ENCODE measurements around the gene NUTM2F. TPM values are rescaled to one million over a fixed set of nuclear protein-coding genes. Genes with fewer than 3 reads are reported as not detected.
"Not testable (repeated sequence)": the region's sequence is repeated elsewhere in the genome, so short reads cannot be mapped to it uniquely, and the experiment has no call there.

NUTM2F gene
- total and polyA plus RNA-seq, 2 of the 13 experiments (the other 11 are each of a cell fraction or from before 2014, with no cell fraction given): 0.09 TPM; not detected in 1

- CTCF ChIA-PET (ENCODE audit: low intra/inter-chr PET ratio, low total read pairs); H3K4me2 ChIP-seq (ENCODE audit: low read depth, low read length); H3K4me1 ChIP-seq (ENCODE audit: insufficient read depth, low read length); POLR2A ChIA-PET; DNase-seq (ENCODE audit: low spot score); H3K27ac ChIP-seq (ENCODE audit: extremely low read length, insufficient read depth, low read length); H4K20me1 ChIP-seq (ENCODE audit: insufficient read depth, low read length); intact Hi-C loops (cut with micrococcal nuclease; ENCODE audit: unreplicated experiment); H3K4me3 ChIP-seq (replicated peaks in 1 of 3; ENCODE audit: insufficient read depth in 1 of 3, low read depth in 2 of 3, low read length in 3 of 3); H3K9ac ChIP-seq (ENCODE audit: insufficient read depth, low read depth, low read length); H3K36me3 ChIP-seq (replicated peaks in 1 of 2; ENCODE audit: control insufficient read depth in 1 of 2, insufficient read depth in 2 of 2, low read length in 2 of 2); ATAC-seq; in situ Hi-C loops (cut with HindIII; ENCODE audit: extremely low pct_ligation_motif_present, low pct_unique_long_range_greater_than_20kb); FAIRE-seq; H3K27me3 ChIP-seq (ENCODE audit: control insufficient read depth in 1 of 2, insufficient read depth in 2 of 2, low read length in 2 of 2); H2AFZ ChIP-seq (ENCODE audit: low read length); H3K9me3 ChIP-seq (ENCODE audit: low read length); BruUV-seq (replicated peaks); H3K79me2 ChIP-seq (ENCODE audit: insufficient read depth, low read length): not testable (repeated sequence)
- 63% methylated on average over 11 of the region's 16 CpGs for WGBS (ENCODE audit: low lambda C conversion rate)
Measured at GRCh38 chr9:94347451-94347850, 19.0 kb upstream of the NUTM2F start.

DNA sequence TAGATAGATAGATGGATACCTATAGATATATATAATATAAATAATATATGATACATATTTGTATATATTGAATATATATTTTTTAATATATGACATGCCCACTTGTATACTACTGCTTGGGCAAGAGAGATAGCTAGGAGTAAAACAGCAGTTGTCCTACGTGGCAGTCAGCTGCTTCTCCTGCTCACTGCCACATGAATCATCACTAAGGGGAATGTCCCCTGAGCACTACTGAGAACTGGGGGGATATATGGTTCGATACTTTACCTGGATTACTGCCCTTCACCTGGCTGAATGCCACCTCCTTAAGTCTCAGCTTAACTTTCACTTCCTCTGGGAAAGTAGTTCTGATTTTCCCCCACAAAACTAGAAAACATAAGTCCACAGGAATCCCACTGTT is 13.3 kb upstream of the NUTM2F start:
- DNase-seq (ENCODE audit: low spot score); H4K20me1 ChIP-seq (ENCODE audit: insufficient read depth, low read length); CTCF ChIA-PET (ENCODE audit: low intra/inter-chr PET ratio, low total read pairs); H3K4me1 ChIP-seq (ENCODE audit: insufficient read depth, low read length); H3K9ac ChIP-seq (ENCODE audit: insufficient read depth, low read depth, low read length); H3K4me2 ChIP-seq (ENCODE audit: low read depth, low read length); H3K27me3 ChIP-seq (ENCODE audit: control insufficient read depth in 1 of 2, insufficient read depth in 2 of 2, low read length in 2 of 2); in situ Hi-C loops (cut with HindIII; ENCODE audit: extremely low pct_ligation_motif_present, low pct_unique_long_range_greater_than_20kb); H2AFZ ChIP-seq (ENCODE audit: low read length); H3K27ac ChIP-seq (ENCODE audit: extremely low read length, insufficient read depth, low read length); intact Hi-C loops (cut with micrococcal nuclease; ENCODE audit: unreplicated experiment); H3K79me2 ChIP-seq (ENCODE audit: insufficient read depth, low read length); FAIRE-seq; POLR2A ChIA-PET; ATAC-seq; BruUV-seq (replicated peaks); H3K4me3 ChIP-seq (replicated peaks in 1 of 3; ENCODE audit: insufficient read depth in 1 of 3, low read depth in 2 of 3, low read length in 3 of 3); H3K36me3 ChIP-seq (replicated peaks in 1 of 2; ENCODE audit: control insufficient read depth in 1 of 2, insufficient read depth in 2 of 2, low read length in 2 of 2); H3K9me3 ChIP-seq (ENCODE audit: low read length): not testable (repeated sequence)
- WGBS (ENCODE audit: low lambda C conversion rate): 63% methylated on average over 2 of the region's 2 CpGs

DNA sequence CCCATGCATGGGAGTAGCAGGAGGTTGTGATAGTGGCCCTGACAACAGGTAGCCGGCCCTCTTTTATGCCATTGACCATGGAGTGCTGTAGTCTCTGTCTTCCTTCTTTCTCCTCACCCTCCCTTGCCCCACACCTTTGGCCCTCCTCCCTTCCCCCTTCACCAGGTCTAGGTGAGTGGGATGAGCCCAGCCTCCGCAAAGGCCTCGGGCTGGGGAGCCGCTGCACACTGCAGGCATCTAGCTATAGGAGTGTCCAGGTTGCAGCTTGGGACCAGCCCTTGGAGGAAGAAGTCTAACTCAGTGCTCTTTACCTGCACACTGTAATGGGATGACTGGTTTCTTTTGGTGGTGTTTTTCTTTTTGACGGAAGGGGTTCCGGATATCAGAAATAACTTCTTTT is 12.3 kb upstream of the NUTM2F start:
- ATAC-seq; H3K9me3 ChIP-seq (ENCODE audit: low read length); POLR2A ChIA-PET; H3K4me2 ChIP-seq (ENCODE audit: low read depth, low read length); H3K4me3 ChIP-seq (replicated peaks in 1 of 3; ENCODE audit: insufficient read depth in 1 of 3, low read depth in 2 of 3, low read length in 3 of 3); intact Hi-C loops (cut with micrococcal nuclease; ENCODE audit: unreplicated experiment); H2AFZ ChIP-seq (ENCODE audit: low read length); in situ Hi-C loops (cut with HindIII; ENCODE audit: extremely low pct_ligation_motif_present, low pct_unique_long_range_greater_than_20kb); FAIRE-seq; H3K9ac ChIP-seq (ENCODE audit: insufficient read depth, low read depth, low read length); H3K27ac ChIP-seq (ENCODE audit: extremely low read length, insufficient read depth, low read length); H3K4me1 ChIP-seq (ENCODE audit: insufficient read depth, low read length); DNase-seq (ENCODE audit: low spot score); H3K27me3 ChIP-seq (ENCODE audit: control insufficient read depth in 1 of 2, insufficient read depth in 2 of 2, low read length in 2 of 2); H3K36me3 ChIP-seq (replicated peaks in 1 of 2; ENCODE audit: control insufficient read depth in 1 of 2, insufficient read depth in 2 of 2, low read length in 2 of 2); BruUV-seq (replicated peaks); CTCF ChIA-PET (ENCODE audit: low intra/inter-chr PET ratio, low total read pairs); H4K20me1 ChIP-seq (ENCODE audit: insufficient read depth, low read length); H3K79me2 ChIP-seq (ENCODE audit: insufficient read depth, low read length): not testable (repeated sequence)
- 60% methylated on average over 5 of the region's 6 CpGs for WGBS (ENCODE audit: low lambda C conversion rate)

- DNase-seq (ENCODE audit: low spot score); in situ Hi-C loops (cut with HindIII; ENCODE audit: extremely low pct_ligation_motif_present, low pct_unique_long_range_greater_than_20kb); ATAC-seq; CTCF ChIA-PET (ENCODE audit: low intra/inter-chr PET ratio, low total read pairs); H3K27me3 ChIP-seq (ENCODE audit: control insufficient read depth in 1 of 2, insufficient read depth in 2 of 2, low read length in 2 of 2); FAIRE-seq; POLR2A ChIA-PET; BruUV-seq (replicated peaks); H4K20me1 ChIP-seq (ENCODE audit: insufficient read depth, low read length); intact Hi-C loops (cut with micrococcal nuclease; ENCODE audit: unreplicated experiment); H3K4me3 ChIP-seq (replicated peaks in 1 of 3; ENCODE audit: insufficient read depth in 1 of 3, low read depth in 2 of 3, low read length in 3 of 3); H2AFZ ChIP-seq (ENCODE audit: low read length); H3K9ac ChIP-seq (ENCODE audit: insufficient read depth, low read depth, low read length); H3K9me3 ChIP-seq (ENCODE audit: low read length); H3K79me2 ChIP-seq (ENCODE audit: insufficient read depth, low read length); H3K4me2 ChIP-seq (ENCODE audit: low read depth, low read length); H3K4me1 ChIP-seq (ENCODE audit: insufficient read depth, low read length); H3K27ac ChIP-seq (ENCODE audit: extremely low read length, insufficient read depth, low read length); H3K36me3 ChIP-seq (replicated peaks in 1 of 2; ENCODE audit: control insufficient read depth in 1 of 2, insufficient read depth in 2 of 2, low read length in 2 of 2): not testable (repeated sequence)
- 89% methylated on average over 6 of the region's 6 CpGs for WGBS (ENCODE audit: low lambda C conversion rate)
Measured at GRCh38 chr9:94339657-94340056, 11.2 kb upstream of the NUTM2F start.

Measured in HepG2 (cell line).